ENCODE data around the gene GABBR1.

GRCh38 chr6:29525311-29525639 is 107.7 kb downstream of the GABBR1 start:
- TF ChIP-seq, protein P1, sequence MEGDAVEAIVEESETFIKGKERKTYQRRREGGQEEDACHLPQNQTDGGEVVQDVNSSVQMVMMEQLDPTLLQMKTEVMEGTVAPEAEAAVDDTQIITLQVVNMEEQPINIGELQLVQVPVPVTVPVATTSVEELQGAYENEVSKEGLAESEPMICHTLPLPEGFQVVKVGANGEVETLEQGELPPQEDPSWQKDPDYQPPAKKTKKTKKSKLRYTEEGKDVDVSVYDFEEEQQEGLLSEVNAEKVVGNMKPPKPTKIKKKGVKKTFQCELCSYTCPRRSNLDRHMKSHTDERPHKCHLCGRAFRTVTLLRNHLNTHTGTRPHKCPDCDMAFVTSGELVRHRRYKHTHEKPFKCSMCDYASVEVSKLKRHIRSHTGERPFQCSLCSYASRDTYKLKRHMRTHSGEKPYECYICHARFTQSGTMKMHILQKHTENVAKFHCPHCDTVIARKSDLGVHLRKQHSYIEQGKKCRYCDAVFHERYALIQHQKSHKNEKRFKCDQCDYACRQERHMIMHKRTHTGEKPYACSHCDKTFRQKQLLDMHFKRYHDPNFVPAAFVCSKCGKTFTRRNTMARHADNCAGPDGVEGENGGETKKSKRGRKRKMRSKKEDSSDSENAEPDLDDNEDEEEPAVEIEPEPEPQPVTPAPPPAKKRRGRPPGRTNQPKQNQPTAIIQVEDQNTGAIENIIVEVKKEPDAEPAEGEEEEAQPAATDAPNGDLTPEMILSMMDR (IDR thresholded peaks at IDR 0.05): no peak
- TF ChIP-seq POLR2AphosphoS5 (IDR thresholded peaks at IDR 0.05): no peak

All from esophagus muscularis mucosa (tissue), 3 donors.